Measurements from ENCODE around the gene CDHR1. TPM values are rescaled to one million over a fixed set of nuclear protein-coding genes. Genes with fewer than 3 reads are reported as not detected.
A peak's percentile ranks its signal among the peaks of the same experiment; 100 is the strongest.

The CDHR1 gene
- total RNA-seq, 3 donors from 2014 or later: 0.15 to 0.66 (median 0.16) TPM

DNA sequence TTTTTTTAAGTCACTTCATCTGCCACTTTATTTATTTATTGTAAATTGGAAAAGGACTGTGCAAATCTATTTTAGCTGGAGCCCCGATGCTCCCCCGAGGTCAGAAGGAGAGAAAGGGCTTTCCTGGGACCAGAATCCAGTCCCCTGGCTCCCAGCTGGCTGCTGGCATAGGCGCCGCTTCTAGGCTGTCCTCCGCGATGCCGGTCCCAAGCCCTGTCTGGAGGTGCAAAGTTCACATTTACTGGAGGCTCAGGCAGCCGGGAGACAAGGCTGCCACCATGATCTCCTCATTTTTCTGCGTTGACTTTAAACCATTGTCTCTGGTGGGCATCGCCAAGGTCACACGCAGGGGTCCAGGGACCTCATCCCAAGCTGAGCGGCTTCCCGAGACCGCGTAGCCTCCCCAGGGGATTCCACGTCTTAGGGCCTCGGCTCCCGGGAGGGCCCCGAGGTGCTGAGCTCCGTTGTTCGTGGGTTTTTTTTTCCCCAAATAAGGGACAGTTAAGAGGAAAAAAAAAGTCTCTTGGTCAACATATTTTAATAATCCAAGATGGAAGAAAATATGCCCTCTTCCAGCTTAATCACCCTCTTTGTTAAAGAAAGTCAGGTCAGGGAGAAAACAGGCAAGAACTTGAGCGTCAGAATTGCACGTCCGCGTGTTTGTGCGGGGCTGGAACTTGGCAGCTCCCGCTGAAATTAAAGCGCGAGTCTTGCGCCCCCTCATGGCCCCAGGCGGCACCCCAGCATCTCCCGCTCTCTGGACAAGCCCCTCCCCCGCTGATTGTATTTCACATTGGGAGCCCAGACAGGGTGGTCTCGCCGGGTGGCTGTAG is 62.4 kb downstream of the CDHR1 start:
- peak in 1 of 2 donors; percentile 53 for DNase-seq (ENCODE audit: low spot score in 2 of 2)
- H3K4me1 ChIP-seq: no peaks in the 10 kb centered on the region
- H3K27me3 ChIP-seq: no peaks in the 10 kb centered on the region
- H3K27ac ChIP-seq: no peak overlapping the region
- TF ChIP-seq CTCF (IDR thresholded peaks at IDR 0.05) (peak in 2 of 3 donors; percentile 25 to 26), POLR2AphosphoS5 (IDR thresholded peaks at IDR 0.05) (no peak), POLR2A (IDR thresholded peaks at IDR 0.05) (no peak)
- H3K4me3 ChIP-seq: peak overlapping the region in 1 of 3 donors; percentile 19
- H3K36me3 ChIP-seq: no peaks in the 10 kb centered on the region
- intact Hi-C loops (cut with DNase I; ENCODE audit: low total_unique reads): no loop called here
- no peaks in the 10 kb centered on the region for H3K9me3 ChIP-seq

DNA sequence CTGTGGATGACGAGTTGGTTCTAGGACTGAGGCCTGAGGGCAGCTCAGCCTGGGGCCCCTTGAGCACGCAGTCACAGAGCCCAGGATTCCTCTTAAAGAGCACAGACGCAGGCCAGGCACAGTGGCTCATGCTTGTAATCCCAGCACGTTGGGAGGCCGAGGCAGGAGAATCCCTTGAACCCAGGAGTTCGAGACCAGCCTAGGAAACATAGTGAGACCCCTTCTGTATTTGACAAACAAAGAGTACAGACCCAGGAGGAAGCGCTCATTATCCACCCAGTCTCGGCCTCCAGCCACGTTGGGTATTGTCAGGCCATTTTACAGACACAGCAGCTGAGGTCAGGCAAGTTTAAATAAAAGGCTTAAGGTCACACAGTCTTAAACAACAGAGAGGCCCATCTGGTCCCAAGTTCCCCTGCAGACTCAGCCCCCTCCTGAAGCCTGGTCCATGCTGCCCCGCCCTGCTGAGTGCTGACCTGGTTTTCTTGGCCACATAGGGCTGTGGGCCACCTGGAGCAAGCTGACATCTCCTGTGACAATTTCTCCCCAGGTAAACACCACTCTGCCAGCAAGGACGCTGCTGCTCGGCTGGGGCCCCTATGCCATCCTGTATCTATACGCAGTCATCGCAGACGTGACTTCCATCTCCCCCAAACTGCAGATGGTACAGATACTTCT is 63.1 kb downstream of the CDHR1 start:
- DNase-seq (ENCODE audit: low spot score in 2 of 2): peak in 1 of 2 donors; percentile 33

DNA sequence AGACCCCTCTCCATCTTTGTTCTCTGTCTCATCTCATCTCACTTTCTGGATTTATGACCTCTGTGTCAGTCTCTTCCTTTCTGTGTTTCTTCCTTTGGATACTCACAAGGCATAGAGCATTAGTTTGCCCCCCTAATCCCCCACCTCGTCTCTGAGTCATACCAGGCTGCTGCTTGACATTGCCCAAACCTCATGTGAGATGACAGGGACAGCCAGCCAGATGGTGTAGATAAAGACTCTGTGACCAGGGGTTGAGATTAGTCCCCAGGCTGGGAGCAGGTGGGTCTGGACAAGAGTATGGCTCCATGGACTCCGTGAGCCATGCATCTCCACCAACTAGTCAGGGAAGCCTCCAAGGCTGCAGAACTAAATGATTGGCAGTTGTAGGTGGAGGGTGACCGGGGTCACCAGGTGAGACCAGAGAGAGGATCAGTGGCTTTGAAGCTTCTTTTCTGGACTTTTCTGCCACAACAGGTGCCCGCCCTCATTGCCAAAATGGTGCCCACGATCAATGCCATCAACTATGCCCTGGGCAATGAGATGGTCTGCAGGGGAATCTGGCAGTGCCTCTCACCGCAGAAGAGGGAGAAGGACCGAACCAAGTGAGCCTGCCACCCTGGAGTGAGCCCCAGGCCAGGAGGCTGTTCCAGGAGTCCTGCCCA is 63.8 kb downstream of the CDHR1 start:
- H3K9me3 ChIP-seq: no peaks in the 10 kb centered on the region
- intact Hi-C loops (cut with DNase I; ENCODE audit: low total_unique reads): no loop called here
- no peaks in the 10 kb centered on the region for H3K27me3 ChIP-seq
- no peak for TF ChIP-seq POLR2AphosphoS5 (IDR thresholded peaks at IDR 0.05)
- peak in 1 of 2 donors; percentile 20 for DNase-seq (ENCODE audit: low spot score in 2 of 2)
- no peak overlapping the region for H3K4me3 ChIP-seq
- H3K27ac ChIP-seq: no peak overlapping the region
- no peaks in the 10 kb centered on the region for H3K36me3 ChIP-seq
- H3K4me1 ChIP-seq: no peaks in the 10 kb centered on the region

More for the DNA sequence above, 63.1 kb downstream of the CDHR1 start:
- no peak for TF ChIP-seq CTCF (IDR thresholded peaks at IDR 0.05)
- Histone ChIP-seq H3K27ac (no peak overlapping the region), H3K9me3 (no peaks in the 10 kb centered on the region), H3K36me3 (no peaks in the 10 kb centered on the region), H3K4me1 (no peaks in the 10 kb centered on the region), H3K4me3 (peak overlapping the region in 1 of 3 donors; percentile 19), H3K27me3 (no peaks in the 10 kb centered on the region)
- intact Hi-C loops (cut with DNase I; ENCODE audit: low total_unique reads): no loop called here

GRCh38 chr10:84261236-84261915 is 67.0 kb downstream of the CDHR1 start:
- H3K4me1 ChIP-seq: no peaks in the 10 kb centered on the region
- no peaks in the 10 kb centered on the region for H3K36me3 ChIP-seq
- H3K27ac ChIP-seq: no peak overlapping the region
- no peak for TF ChIP-seq POLR2AphosphoS5 (IDR thresholded peaks at IDR 0.05)
- TF ChIP-seq CTCF (IDR thresholded peaks at IDR 0.05): no peak
- TF ChIP-seq POLR2A (IDR thresholded peaks at IDR 0.05): no peak
- no peaks in the 10 kb centered on the region for H3K27me3 ChIP-seq
- intact Hi-C loops (cut with DNase I; ENCODE audit: low total_unique reads): no loop called here
- no peaks in the 10 kb centered on the region for H3K9me3 ChIP-seq
- H3K4me3 ChIP-seq: no peak overlapping the region
- DNase-seq (ENCODE audit: low spot score in 2 of 2): no peak

DNA sequence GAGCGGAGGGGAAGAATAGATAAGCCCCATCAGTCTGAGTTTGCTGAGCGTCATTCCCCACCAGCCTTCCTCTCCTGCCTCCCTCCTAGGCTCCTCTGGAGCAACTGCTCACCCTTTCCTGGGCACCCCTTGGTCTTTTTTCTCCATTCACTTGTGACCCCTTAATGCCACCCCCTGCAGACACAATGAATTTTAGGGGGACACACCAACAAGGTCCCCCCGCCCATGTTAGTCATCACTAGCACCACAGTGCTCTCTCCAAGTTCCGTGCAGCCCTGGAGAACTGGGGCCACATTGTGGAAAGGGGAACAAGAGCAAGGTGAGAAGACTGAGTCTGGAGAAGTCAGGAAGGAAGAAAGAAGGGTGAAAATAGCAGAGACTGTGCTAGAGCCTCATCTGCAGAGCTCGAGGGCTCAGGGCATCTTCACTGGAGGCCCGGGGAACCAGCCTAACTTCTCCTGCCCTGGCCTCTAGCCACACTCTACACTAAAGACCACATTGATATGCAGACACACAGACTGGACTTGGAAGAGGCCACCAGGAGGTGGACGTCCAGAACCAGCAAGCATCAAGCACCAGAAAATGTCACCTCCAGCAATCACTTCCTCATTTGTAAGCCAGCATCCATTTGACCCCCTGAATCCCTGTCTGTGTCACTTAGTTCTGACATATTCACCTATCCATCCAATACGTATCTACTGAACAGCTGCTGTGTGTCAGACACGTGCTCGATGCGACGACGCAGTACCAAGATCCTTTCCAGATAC is 68.0 kb downstream of the CDHR1 start:
- H3K9me3 ChIP-seq: no peaks in the 10 kb centered on the region
- H3K4me3 ChIP-seq: no peak overlapping the region
- H3K36me3 ChIP-seq: no peaks in the 10 kb centered on the region
- no peaks in the 10 kb centered on the region for H3K27me3 ChIP-seq
- DNase-seq (ENCODE audit: low spot score in 2 of 2): peak in 1 of 2 donors; percentile 6
- H3K27ac ChIP-seq: no peak overlapping the region
- intact Hi-C loops (cut with DNase I; ENCODE audit: low total_unique reads): no loop called here
- no peaks in the 10 kb centered on the region for H3K4me1 ChIP-seq
- TF ChIP-seq POLR2A (IDR thresholded peaks at IDR 0.05): no peak

Data from breast epithelium (tissue), 4 donors.